Measurements from ENCODE around the gene NBPF1. TPM values are rescaled to one million over a fixed set of nuclear protein-coding genes. Genes with fewer than 3 reads are reported as not detected.
"Not testable (repeated sequence)": the region's sequence is repeated elsewhere in the genome, so short reads cannot be mapped to it uniquely, and the experiment has no call there.

The NBPF1 gene
- total and polyA plus RNA-seq, 7 experiments from 2014 or later: 7.0 to 25.7 (median 16.0) TPM

GRCh38 chr1:16513412-16514106, 99.8 kb downstream of the NBPF1 start:
- intact Hi-C loops (cut with micrococcal nuclease): loop anchor here (1.0 to 5.0 kb wide), 4 partner anchors 14 to 384 kb away; partner anchors contain the start of genes RNU1-2 (in 1 of the 2) and SZRD1 (in 1 of the 2)
- POLR2A ChIA-PET: interaction anchor here (0.7 to 1.5 kb wide), 7 partner anchors 8 to 656 kb away, joined by 3 to 15 read pairs (median 4); partner anchors contain the start of gene NECAP2
- H3K36me3 ChIP-seq (ENCODE audit: control insufficient read depth in 2 of 3, insufficient read depth in 3 of 3, low read length in 3 of 3); H3K4me1 ChIP-seq (ENCODE audit: control insufficient read depth in 2 of 2, insufficient read depth in 2 of 2, low read length in 2 of 2); H3K9me3 Mint-ChIP-seq; H3K27me3 ChIP-seq (ENCODE audit: control insufficient read depth in 2 of 2, insufficient read depth in 2 of 2, low read length in 2 of 2); H3K9me3 ChIP-seq (ENCODE audit: control insufficient read depth in 2 of 3, low read length in 3 of 3); H3K4me1 Mint-ChIP-seq; H3K4me3 Mint-ChIP-seq; CTCF ChIA-PET; H3K27ac Mint-ChIP-seq; H3K36me3 Mint-ChIP-seq: not testable (repeated sequence)
- peak; percentile 98 for ATAC-seq
- Histone ChIP-seq H3K4me3 (ENCODE audit: low read length) (peak overlapping the region; percentile 16), H3K27ac (ENCODE audit: low read depth, low read length) (peak overlapping the region; percentile 84)
- H3K27me3 Mint-ChIP-seq: peaks cover 7 to 20% (median 13%) of the 10 kb centered on the region in 5 donors
- peak in 5 of 9 donors; percentile 37 to 74 (median 63) for DNase-seq

GRCh38 chr1:16512624-16513411, 100.5 kb downstream of the NBPF1 start:
- H3K9me3 Mint-ChIP-seq; H3K4me1 Mint-ChIP-seq; H3K27ac ChIP-seq (ENCODE audit: low read depth, low read length); H3K27me3 ChIP-seq (ENCODE audit: control insufficient read depth in 2 of 2, insufficient read depth in 2 of 2, low read length in 2 of 2); ATAC-seq; H3K4me3 Mint-ChIP-seq; H3K4me3 ChIP-seq (ENCODE audit: low read length); H3K9me3 ChIP-seq (ENCODE audit: control insufficient read depth in 2 of 3, low read length in 3 of 3); H3K4me1 ChIP-seq (ENCODE audit: control insufficient read depth in 2 of 2, insufficient read depth in 2 of 2, low read length in 2 of 2); CTCF ChIA-PET; H3K27ac Mint-ChIP-seq; H3K36me3 ChIP-seq (ENCODE audit: control insufficient read depth in 2 of 3, insufficient read depth in 3 of 3, low read length in 3 of 3); H3K36me3 Mint-ChIP-seq: not testable (repeated sequence)
- DNase-seq: peak in 2 of 9 donors; percentile 16 to 38
- intact Hi-C loops (cut with micrococcal nuclease): loop anchor here (1.0 to 5.0 kb wide), 4 partner anchors 14 to 384 kb away; partner anchors contain the start of genes RNU1-2 (in 1 of the 2) and SZRD1 (in 1 of the 2)
- peaks cover 0 to 13% (median 8%) of the 10 kb centered on the region in 5 donors for H3K27me3 Mint-ChIP-seq
- POLR2A ChIA-PET: interaction anchor here (0.7 to 1.5 kb wide), 4 partner anchors 14 to 392 kb away, joined by 3 to 15 read pairs (median 7); partner anchors contain the start of gene NECAP2

Other genes starting within 250 kb of the NBPF1 start
- 100 to 1,000 TPM in 3 of 5 experiments, 10 to 100 TPM in 2; 81.6 to 163 (median 125) TPM for gene SZRD1, start 246.3 kb downstream of the NBPF1 start, total RNA-seq
- gene SZRD1, start 246.3 kb downstream of the NBPF1 start, polyA plus RNA-seq: 10 to 100 TPM; 36.8 to 38.9 TPM
- not detected for gene SPATA21, start 176.1 kb downstream of the NBPF1 start, total RNA-seq
- not detected for gene SPATA21, start 176.1 kb downstream of the NBPF1 start, polyA plus RNA-seq
- gene NECAP2, start 172.8 kb downstream of the NBPF1 start, total RNA-seq: 100 to 1,000 TPM in 4 of 5 experiments, 10 to 100 TPM in 1; 98.2 to 161 (median 148) TPM
- 100 to 1,000 TPM; 258 to 264 TPM for gene NECAP2, start 172.8 kb downstream of the NBPF1 start, polyA plus RNA-seq
- gene RNU1-1, start 99.3 kb downstream of the NBPF1 start, total RNA-seq: 1,000 to 10,000 TPM; 2,341 to 4,458 (median 3,337) TPM
- not detected for gene RNU1-1, start 99.3 kb downstream of the NBPF1 start, polyA plus RNA-seq
- 1,000 to 10,000 TPM; 2,341 to 4,458 (median 3,337) TPM for gene RNU1-3, start 53.4 kb upstream of the NBPF1 start, total RNA-seq
- gene RNU1-3, start 53.4 kb upstream of the NBPF1 start, polyA plus RNA-seq: not detected
- gene RNU1-4, start 127.0 kb upstream of the NBPF1 start, total RNA-seq: 1,000 to 10,000 TPM; 2,341 to 4,458 (median 3,337) TPM
- gene RNU1-4, start 127.0 kb upstream of the NBPF1 start, polyA plus RNA-seq: not detected